NCI-H524 treated with DMSO at 0.1 percent for 48 hours (cell line): Measurements from ENCODE around the gene ACER2.

Experiments
- DNase-seq: peaks from one replicate; lab custom pipeline; 2025; lab: John Stamatoyannopoulos, UW

The ACER2 gene

GRCh38 chr9:19486803-19487202, 78.0 kb downstream of the ACER2 start:
- DNase-seq, result no peak

- DNase-seq, result no peak
Measured at GRCh38 chr9:19488721-19489120, 79.9 kb downstream of the ACER2 start.

- no peak for DNase-seq
Measured at GRCh38 chr9:19490269-19490668, 81.5 kb downstream of the ACER2 start.

GRCh38 chr9:19490828-19491227, 82.0 kb downstream of the ACER2 start:
- DNase-seq, result no peak

- DNase-seq, result no peak
Measured at GRCh38 chr9:19492775-19493173, 84.0 kb downstream of the ACER2 start.

GRCh38 chr9:19493174-19493811, 84.5 kb downstream of the ACER2 start:
- peak; percentile 61 for DNase-seq

GRCh38 chr9:19493876-19494275, 85.1 kb downstream of the ACER2 start:
- DNase-seq, result no peak

- no peak for DNase-seq
Measured at GRCh38 chr9:19495186-19496028, 86.6 kb downstream of the ACER2 start.

GRCh38 chr9:19496321-19497050, 87.7 kb downstream of the ACER2 start:
- DNase-seq, result no peak

- no peak for DNase-seq
Measured at GRCh38 chr9:19497276-19497675, 88.5 kb downstream of the ACER2 start.

- no peak for DNase-seq
Measured at GRCh38 chr9:19498015-19498414, 89.2 kb downstream of the ACER2 start.
